GM12892 (cell line): Measurements from ENCODE around the gene MAPK8IP1.

Source experiments
- POLR2A ChIP-seq: IDR thresholded peaks from 2 replicates; pipeline ENCODE4 v1.6.1; 2011; ENCODE audit warnings: low read depth, low read length, control low read depth
- POLR2AphosphoS5 ChIP-seq: IDR thresholded peaks from 2 replicates; pipeline ENCODE4 v1.6.1; 2011; ENCODE audit warnings: low read depth, low read length, control low read depth
- TAF1 ChIP-seq: IDR thresholded peaks from 2 replicates; pipeline ENCODE4 v1.6.1; 2011; ENCODE audit warnings: low read depth, mild to moderate bottlenecking, control low read depth, low read length, borderline replicate concordance

GRCh38 chr11:45933846-45934579, 48.6 kb downstream of the MAPK8IP1 start:
- no peak for TF ChIP-seq POLR2AphosphoS5
- no peak for TF ChIP-seq POLR2A
- TF ChIP-seq TAF1 = no peak
